Heart left ventricle (tissue), 13 donors: ENCODE results near the gene ADGRF3.

Experiments used
- POLR2A ChIP-seq, 2 donors: fragments of 450-650 bp; IDR thresholded peaks; one replicate each; pipeline ENCODE4 v1.6.1; 2017; ENCODE audit warnings: antibody characterized with exemption in 2 of 2, mild to moderate bottlenecking in 2 of 2, moderate library complexity in 2 of 2
- TF ChIP-seq, protein P1 (sequence below), 12 donors: fragments of 200-600 bp; sonication (generic) in 4 of 12; IDR thresholded peaks; one replicate each; pipeline versions ENCODE4 v1.5.0 to v1.8.0; 2018 to 2022; ENCODE audit warnings: antibody characterized with exemption in 12 of 12, mild to moderate bottlenecking in 5 of 12
- donor health status: ischemic (EF 13 %, LVEDD 7.1; RV severe dilation, severe dysfunction).
- donor health status: DM: no; HTN: yes; CAD: no.
- donor health status: DM: no; HTN: no; CAD: no.
- donor health status: ischemic (EF 25% LVEDD 6.9; RV normal size, moderate dysfunction).
- donor health status: ischemic (EF 25% LVEDD 5.7; RV mildly dilated, moderate dysfunction).
- donor health status: ischemic (EF 35%, LVEDD 5.7; RV mildly dilated, moderate dysfunction).
- donor health status: nonischemic (EF 11% LVEDD 7.7; RV severe dilation, severe dysfunction).
- donor health status: DM: yes; HTN: yes; CAD: no.
- donor health status: PGD.
- donor health status: ischemic (EF 29% LVEDD 5.4; RV normal size, mild dysfunction).
- donor health status: nonischemic (EF 23%, LVEDD 6.1; RV moderate dilation, normal function).

DNA sequence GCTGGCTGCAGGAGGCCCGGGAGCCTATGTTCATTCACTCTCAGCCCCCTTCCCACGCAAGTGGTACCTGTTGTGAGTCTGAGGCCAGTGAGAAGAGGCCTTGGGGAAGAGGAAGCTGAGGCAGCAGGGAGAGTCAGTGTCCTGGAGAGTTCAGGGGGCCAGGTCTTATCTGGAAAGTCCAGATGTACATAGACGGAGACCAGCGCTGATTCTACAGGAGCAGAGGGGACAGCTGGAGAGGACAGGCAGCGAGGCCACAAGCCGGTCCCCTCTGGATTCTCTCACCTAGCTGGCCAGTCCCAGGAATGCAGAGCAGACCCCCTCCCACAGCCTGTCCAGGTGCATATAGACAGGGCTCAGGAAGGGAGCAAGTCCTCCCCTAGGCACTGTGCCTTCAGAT is 29.7 kb downstream of the ADGRF3 start:
- TF ChIP-seq, protein P1, sequence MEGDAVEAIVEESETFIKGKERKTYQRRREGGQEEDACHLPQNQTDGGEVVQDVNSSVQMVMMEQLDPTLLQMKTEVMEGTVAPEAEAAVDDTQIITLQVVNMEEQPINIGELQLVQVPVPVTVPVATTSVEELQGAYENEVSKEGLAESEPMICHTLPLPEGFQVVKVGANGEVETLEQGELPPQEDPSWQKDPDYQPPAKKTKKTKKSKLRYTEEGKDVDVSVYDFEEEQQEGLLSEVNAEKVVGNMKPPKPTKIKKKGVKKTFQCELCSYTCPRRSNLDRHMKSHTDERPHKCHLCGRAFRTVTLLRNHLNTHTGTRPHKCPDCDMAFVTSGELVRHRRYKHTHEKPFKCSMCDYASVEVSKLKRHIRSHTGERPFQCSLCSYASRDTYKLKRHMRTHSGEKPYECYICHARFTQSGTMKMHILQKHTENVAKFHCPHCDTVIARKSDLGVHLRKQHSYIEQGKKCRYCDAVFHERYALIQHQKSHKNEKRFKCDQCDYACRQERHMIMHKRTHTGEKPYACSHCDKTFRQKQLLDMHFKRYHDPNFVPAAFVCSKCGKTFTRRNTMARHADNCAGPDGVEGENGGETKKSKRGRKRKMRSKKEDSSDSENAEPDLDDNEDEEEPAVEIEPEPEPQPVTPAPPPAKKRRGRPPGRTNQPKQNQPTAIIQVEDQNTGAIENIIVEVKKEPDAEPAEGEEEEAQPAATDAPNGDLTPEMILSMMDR (IDR thresholded peaks at IDR 0.05): no peak
- no peak for TF ChIP-seq POLR2A (IDR thresholded peaks at IDR 0.05)
